ENCODE results near the gene TEAD4.

The TEAD4 gene

GRCh38 chr12:3016191-3016590 lies 57.0 kb downstream of the TEAD4 start:
- TF ChIP-seq, protein P1, sequence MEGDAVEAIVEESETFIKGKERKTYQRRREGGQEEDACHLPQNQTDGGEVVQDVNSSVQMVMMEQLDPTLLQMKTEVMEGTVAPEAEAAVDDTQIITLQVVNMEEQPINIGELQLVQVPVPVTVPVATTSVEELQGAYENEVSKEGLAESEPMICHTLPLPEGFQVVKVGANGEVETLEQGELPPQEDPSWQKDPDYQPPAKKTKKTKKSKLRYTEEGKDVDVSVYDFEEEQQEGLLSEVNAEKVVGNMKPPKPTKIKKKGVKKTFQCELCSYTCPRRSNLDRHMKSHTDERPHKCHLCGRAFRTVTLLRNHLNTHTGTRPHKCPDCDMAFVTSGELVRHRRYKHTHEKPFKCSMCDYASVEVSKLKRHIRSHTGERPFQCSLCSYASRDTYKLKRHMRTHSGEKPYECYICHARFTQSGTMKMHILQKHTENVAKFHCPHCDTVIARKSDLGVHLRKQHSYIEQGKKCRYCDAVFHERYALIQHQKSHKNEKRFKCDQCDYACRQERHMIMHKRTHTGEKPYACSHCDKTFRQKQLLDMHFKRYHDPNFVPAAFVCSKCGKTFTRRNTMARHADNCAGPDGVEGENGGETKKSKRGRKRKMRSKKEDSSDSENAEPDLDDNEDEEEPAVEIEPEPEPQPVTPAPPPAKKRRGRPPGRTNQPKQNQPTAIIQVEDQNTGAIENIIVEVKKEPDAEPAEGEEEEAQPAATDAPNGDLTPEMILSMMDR (IDR thresholded peaks at IDR 0.05): no peak

GRCh38 chr12:3017281-3017680 lies 58.1 kb downstream of the TEAD4 start:
- TF ChIP-seq, protein P1 (IDR thresholded peaks at IDR 0.05): no peak

DNA sequence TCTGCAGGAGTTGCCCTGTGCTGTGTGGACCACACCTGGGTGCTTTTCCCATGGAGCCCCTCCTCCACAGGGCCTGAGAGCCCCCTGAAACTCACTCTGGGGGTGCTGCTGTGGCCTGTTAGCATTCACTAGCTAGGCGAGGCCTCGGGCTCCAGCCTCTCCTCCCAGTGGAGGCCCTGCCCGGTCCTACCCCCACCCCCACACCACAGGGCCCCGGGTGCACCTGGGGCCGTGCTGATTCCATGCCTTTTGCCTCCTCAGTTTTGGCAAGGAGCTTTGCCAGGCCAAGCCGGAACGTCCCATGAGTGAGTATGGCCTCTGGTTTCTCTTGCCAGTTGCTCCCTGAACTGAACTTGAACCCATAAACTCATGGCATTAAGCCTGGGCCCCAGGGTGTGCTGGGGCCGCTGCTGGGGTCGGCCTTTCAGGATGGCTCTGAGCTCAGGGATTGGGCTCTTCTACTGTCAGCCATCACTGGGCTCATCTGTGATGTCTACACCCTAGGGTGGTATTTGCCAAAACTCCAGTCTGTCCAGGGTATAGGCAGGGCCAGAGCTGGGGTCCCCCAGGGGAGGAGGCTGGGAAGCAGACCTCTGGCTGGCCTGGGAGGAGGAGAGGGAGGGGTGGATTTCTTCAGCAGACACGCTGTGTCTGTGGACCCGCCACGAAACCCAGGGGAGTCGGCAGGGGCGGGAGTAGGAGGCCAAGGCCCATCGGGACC lies 59.2 kb downstream of the TEAD4 start:
- TF ChIP-seq, protein P1 (IDR thresholded peaks at IDR 0.05): no peak

GRCh38 chr12:3019005-3019680 lies 59.9 kb downstream of the TEAD4 start:
- TF ChIP-seq, protein P1 (IDR thresholded peaks at IDR 0.05): no peak

DNA sequence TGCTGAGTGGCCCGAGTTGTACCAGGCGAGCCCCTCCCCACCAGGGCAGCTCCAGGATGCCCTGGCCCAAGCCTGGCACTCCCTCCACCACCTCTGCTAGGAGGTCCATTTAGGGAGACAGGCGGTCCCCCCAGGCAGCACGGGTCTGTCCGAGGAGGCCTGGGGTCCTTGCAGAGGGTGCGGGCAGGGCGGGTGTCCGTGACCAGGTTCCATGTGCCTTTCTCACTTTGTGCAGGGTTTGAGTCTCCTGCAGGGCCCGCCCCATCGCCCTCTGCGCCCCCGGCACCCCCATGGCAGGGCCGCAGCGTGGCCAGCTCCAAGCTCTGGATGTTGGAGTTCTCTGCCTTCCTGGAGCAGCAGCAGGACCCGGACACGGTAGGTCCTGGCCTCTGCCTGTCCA lies 61.2 kb downstream of the TEAD4 start:
- TF ChIP-seq, protein P1 (IDR thresholded peaks at IDR 0.05): no peak

GRCh38 chr12:3020850-3021435 lies 61.7 kb downstream of the TEAD4 start:
- TF ChIP-seq, protein P1 (IDR thresholded peaks at IDR 0.05): no peak

GRCh38 chr12:3022411-3022810 lies 63.2 kb downstream of the TEAD4 start:
- TF ChIP-seq, protein P1 (IDR thresholded peaks at IDR 0.05): no peak

Measured in LNCAP (cell line).